Right renal cortex interstitium (tissue), 3 donors: ENCODE results near the gene TINCR. TPM values are rescaled to one million over a fixed set of nuclear protein-coding genes. Genes with fewer than 3 reads are reported as not detected.

Source experiments
- DNase-seq, 3 donors: peaks; one replicate each; pipeline ENCODE4 v3.0.0-alpha.2; 2013; ENCODE audit warnings: low read depth in 3 of 3, low spot score in 2 of 3
- polyA plus RNA-seq, 3 donors: library from polyadenylated mRNA; unstranded; fragments of 120-200 nt; gene quantifications; one replicate each; pipeline ENCODE4 v1.2.1, GENCODE V29; 2013; ENCODE audit not compliant: insufficient read length in 3 of 3

Gene TINCR
- polyA plus RNA-seq, 3 donors, result 0.10 to 0.82 (median 0.38) TPM

- DNase-seq, result no peak
These were observed 22.6 kb upstream of the TINCR start for GRCh38 chr19:5590151-5590864.

- DNase-seq, result no peak
These were observed 21.3 kb upstream of the TINCR start for GRCh38 chr19:5588906-5589676.

GRCh38 chr19:5588441-5588840 is 20.7 kb upstream of the TINCR start:
- no peak for DNase-seq

- DNase-seq, result no peak
These were observed 19.9 kb upstream of the TINCR start for GRCh38 chr19:5587661-5588060.

- DNase-seq, result no peak
These were observed 19.3 kb upstream of the TINCR start for GRCh38 chr19:5587071-5587455.

- no peak for DNase-seq
These were observed 18.7 kb upstream of the TINCR start for GRCh38 chr19:5586300-5587070.

GRCh38 chr19:5585461-5586299 is 17.9 kb upstream of the TINCR start:
- DNase-seq, result no peak

GRCh38 chr19:5580161-5580571 is 12.4 kb upstream of the TINCR start:
- DNase-seq, result no peak

GRCh38 chr19:5579697-5580096 is 11.9 kb upstream of the TINCR start:
- no peak for DNase-seq

- no peak for DNase-seq
These were observed 11.5 kb upstream of the TINCR start for GRCh38 chr19:5579286-5579685.

GRCh38 chr19:5578097-5578846 is 10.5 kb upstream of the TINCR start:
- no peak for DNase-seq

GRCh38 chr19:5575590-5575989 is 7.8 kb upstream of the TINCR start:
- no peak for DNase-seq

- DNase-seq, result no peak
These were observed 5.0 kb upstream of the TINCR start for GRCh38 chr19:5572556-5573286.

- DNase-seq, result no peak
These were observed 4.0 kb upstream of the TINCR start for GRCh38 chr19:5571777-5572176.

- no peak for DNase-seq
These were observed 236 bp upstream of the TINCR start for GRCh38 chr19:5567970-5568407.

- DNase-seq, result no peak
These were observed 2.8 kb downstream of the TINCR start for GRCh38 chr19:5564930-5565329.

- DNase-seq, result no peak
These were observed 3.7 kb downstream of the TINCR start for GRCh38 chr19:5563935-5564612.

- no peak for DNase-seq
These were observed 4.7 kb downstream of the TINCR start for GRCh38 chr19:5563008-5563431.

GRCh38 chr19:5562280-5562679 is 5.5 kb downstream of the TINCR start:
- DNase-seq, result no peak
